ENCODE results near the gene FOXL3. TPM values are rescaled to one million over a fixed set of nuclear protein-coding genes. Genes with fewer than 3 reads are reported as not detected.

The FOXL3 gene
- total and polyA plus RNA-seq, 11 donors: not detected

GRCh38 chr7:311796-312195 lies 21.8 kb downstream of the FOXL3 start:
- no peak for ATAC-seq
- peak in 3 of 5 donors; percentile 3 to 15 (median 3) for DNase-seq
- no peak overlapping the region for H3K27ac ChIP-seq

GRCh38 chr7:312424-312823 lies 22.5 kb downstream of the FOXL3 start:
- DNase-seq (no peak), ATAC-seq (no peak)
- Histone ChIP-seq H3K4me3 (no peak overlapping the region), H3K36me3 (no peaks in the 10 kb centered on the region), H3K9me3 (peaks cover 0 to 15% (median 4%) of the 10 kb centered on the region in 12 donors), H3K27ac (no peak overlapping the region), H3K4me1 (no peaks in the 10 kb centered on the region), H3K27me3 (peaks cover 0 to 24% (median 0%) of the 10 kb centered on the region in 9 donors)
- TF ChIP-seq CTCF (IDR thresholded peaks at IDR 0.05): no peak
- TF ChIP-seq POLR2A (IDR thresholded peaks at IDR 0.05): no peak
- intact Hi-C loops (cut with DNase I): no loop called here
- WGBS, 4 donors: 80 to 85% (median 82%) methylated on average over 6 of the region's 6 CpGs

More at GRCh38 chr7:311796-312195, 21.8 kb downstream of the FOXL3 start:
- TF ChIP-seq POLR2A (IDR thresholded peaks at IDR 0.05) (no peak), CTCF (IDR thresholded peaks at IDR 0.05) (no peak)
- 53 to 69% (median 60%) methylated on average over 5 of the region's 5 CpGs for WGBS, 4 donors
- Histone ChIP-seq H3K36me3 (no peaks in the 10 kb centered on the region), H3K4me3 (no peak overlapping the region), H3K4me1 (no peaks in the 10 kb centered on the region), H3K27me3 (peaks cover 0 to 18% (median 0%) of the 10 kb centered on the region in 9 donors), H3K9me3 (peaks cover 0 to 15% (median 4%) of the 10 kb centered on the region in 12 donors)
- intact Hi-C loops (cut with DNase I): no loop called here

- TF ChIP-seq POLR2A (IDR thresholded peaks at IDR 0.05) (no peak), CTCF (IDR thresholded peaks at IDR 0.05) (no peak)
- WGBS, 4 donors: 90 to 93% (median 93%) methylated on average over 8 of the region's 8 CpGs
- intact Hi-C loops (cut with DNase I): loop anchor here in 1 of 10 donors (5.0 kb wide), 1 partner anchor 557 kb away; no protein-coding TSS in a partner anchor
Observed at GRCh38 chr7:314853-315252, 24.9 kb downstream of the FOXL3 start.

GRCh38 chr7:315516-316265 lies 25.7 kb downstream of the FOXL3 start:
- ATAC-seq: no peak
- 75 to 83% (median 80%) methylated on average over 16 of the region's 16 CpGs for WGBS, 4 donors
- peaks cover 0 to 10% (median 0%) of the 10 kb centered on the region in 12 donors for H3K4me1 ChIP-seq
- intact Hi-C loops (cut with DNase I): loop anchor here in 1 of 10 donors (5.0 kb wide), 1 partner anchor 557 kb away; no protein-coding TSS in a partner anchor
- peaks cover 0 to 35% (median 0%) of the 10 kb centered on the region in 9 donors for H3K27me3 ChIP-seq
- DNase-seq: peak in 3 of 5 donors; percentile 4 to 11 (median 10)
- peaks cover 0 to 2% (median 0%) of the 10 kb centered on the region in 12 donors for H3K9me3 ChIP-seq
- H3K36me3 ChIP-seq: no peaks in the 10 kb centered on the region
- no peak overlapping the region for H3K27ac ChIP-seq
- TF ChIP-seq CTCF (IDR thresholded peaks at IDR 0.05) (no peak), POLR2A (IDR thresholded peaks at IDR 0.05) (no peak)
- no peak overlapping the region for H3K4me3 ChIP-seq

More at GRCh38 chr7:314853-315252, 24.9 kb downstream of the FOXL3 start:
- H3K27ac ChIP-seq: no peak overlapping the region
- H3K9me3 ChIP-seq: peaks cover 0 to 2% (median 0%) of the 10 kb centered on the region in 12 donors
- DNase-seq (peak in 1 of 5 donors; percentile 2), ATAC-seq (no peak)
- H3K36me3 ChIP-seq: no peaks in the 10 kb centered on the region
- H3K4me1 ChIP-seq: peaks cover 0 to 10% (median 0%) of the 10 kb centered on the region in 12 donors
- no peak overlapping the region for H3K4me3 ChIP-seq
- peaks cover 0 to 35% (median 0%) of the 10 kb centered on the region in 9 donors for H3K27me3 ChIP-seq
